Stimulated activated CD4-positive, alpha-beta T cell treated with anti-CD3 and anti-CD28 coated beads, Interleukin-15, amount 100 ng/mL, for 1 hour (primary cell): ENCODE data around the gene FPR1.

Source experiments
- DNase-seq, 2 donors: peaks; one replicate each; pipeline ENCODE4 v3.0.0-alpha.2; 2020; ENCODE audit warnings: low read depth in 1 of 2, low spot score in 1 of 2

The FPR1 gene

DNA sequence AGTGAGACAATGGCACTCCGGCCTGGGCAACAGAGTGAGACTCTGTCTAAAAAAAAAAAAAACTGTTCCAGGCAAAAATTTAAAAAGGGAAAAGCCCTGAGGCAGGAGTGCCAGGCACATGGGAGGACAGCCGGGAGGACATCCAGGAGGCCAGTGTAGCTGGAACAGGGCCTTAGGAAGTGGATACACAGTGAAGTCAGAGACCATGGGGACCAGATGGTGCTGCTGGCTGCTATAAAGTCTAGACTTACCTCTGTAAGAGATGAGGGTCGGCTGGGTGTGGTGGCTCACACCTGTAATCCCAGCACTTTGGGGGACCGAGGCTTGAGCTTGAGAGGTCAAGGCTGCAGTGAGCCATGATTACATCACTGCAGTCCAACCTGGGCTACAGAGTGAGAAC, 42.9 kb downstream of the FPR1 start:
- no peak for DNase-seq

DNA sequence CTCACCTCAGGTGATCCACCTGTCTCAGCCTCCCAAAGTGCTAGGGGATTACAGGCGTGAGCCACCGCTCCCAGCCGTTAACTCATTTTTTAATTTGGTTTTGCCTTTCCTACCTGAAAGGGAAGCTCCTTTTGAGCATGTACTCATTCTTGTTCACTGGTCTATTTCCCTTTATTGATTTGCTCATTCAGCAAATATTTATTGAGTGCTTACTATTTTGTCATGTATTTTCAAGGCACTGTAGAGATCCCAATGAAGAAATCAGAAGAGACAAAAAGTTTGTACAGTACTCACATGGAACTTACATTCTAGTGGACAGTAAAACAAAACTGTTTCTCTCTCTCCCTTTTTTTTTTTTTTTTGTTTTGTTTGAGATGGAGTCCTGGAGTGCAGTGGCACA, 44.8 kb downstream of the FPR1 start:
- DNase-seq, result no peak

DNA sequence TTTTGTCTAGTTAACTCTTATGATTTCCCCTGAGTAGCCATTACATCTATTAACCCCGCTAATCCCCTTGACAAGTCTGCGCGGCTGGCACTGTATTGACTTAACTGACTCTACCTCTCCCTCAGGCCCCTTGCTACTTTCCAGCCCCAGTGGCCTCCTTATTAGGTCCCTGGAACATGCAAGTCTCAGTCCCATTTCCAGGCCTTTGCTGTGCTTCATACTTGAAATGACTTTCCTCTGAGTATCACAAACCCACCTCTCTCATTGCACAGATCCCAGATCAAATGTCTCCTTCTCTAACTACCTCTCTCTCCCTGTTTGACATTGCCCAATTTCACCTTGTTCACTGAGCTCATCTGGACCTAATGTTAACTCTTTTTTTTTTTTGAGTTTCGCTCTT, 45.4 kb downstream of the FPR1 start:
- no peak for DNase-seq

DNA sequence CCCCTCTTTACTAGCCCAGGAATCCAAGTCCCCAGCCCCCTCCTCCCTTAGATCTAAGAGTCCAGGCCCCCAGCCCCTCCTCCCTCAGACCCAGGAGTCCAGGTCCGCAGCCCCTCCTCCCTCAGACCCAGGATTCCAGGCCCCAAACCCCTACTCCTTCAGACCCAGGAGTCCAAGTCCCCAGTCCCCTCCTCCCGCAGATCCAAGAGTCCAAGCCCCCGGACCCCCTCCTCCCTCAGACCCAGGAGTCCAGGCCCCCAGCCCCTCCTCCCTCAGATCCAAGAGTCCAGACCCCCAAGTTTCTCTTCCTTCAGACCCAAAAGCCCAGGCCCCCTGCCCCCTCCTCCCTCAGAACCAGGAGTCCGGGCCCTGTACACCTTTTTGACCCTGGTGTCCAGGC, 47.1 kb downstream of the FPR1 start:
- DNase-seq, result no peak

DNA sequence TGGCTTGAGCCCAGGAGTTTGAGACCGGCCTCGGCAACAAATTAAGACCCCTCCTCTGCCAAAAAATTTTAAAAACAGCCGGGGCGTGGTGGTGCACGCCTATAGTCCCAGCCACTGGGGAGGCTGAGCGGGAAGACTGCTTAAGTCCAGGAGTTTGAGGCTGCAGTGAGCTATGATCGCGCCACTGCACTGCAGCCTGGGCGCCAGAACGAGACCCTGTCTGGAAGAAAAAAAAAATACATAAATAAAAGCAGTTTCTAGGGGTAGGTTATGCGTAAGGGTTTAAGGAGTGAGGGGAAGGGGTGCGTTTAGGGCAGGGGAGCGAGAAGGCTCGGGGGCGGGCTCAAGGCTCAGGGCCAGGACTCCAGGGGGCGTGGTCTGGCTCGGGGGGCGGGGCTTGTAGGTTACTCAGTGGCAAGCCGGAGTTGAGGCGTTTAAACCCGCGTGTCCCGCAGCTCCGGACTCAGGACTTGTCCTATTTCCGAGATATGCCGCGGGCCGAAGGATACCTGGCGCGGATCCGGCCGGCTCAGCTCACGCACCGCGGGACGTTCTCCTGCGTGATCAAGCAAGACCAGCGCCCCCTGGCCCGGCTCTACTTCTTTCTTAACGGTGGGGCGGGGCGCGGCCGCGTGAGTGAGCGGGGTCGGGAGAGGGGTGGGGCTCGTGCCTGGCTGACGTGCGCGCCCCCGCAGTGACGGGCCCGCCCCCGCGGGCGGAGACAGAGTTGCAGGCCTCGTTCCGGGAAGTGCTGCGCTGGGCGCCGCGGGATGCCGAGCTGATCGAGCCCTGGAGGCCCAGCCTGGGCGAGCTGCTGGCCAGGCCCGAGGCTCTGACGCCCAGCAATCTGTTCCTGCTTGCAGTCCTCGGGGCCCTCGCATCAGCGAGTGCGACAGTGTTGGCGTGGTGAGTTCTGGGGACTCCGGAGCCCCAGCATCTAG, 47.8 kb downstream of the FPR1 start:
- peak; percentile 94 to 98 for DNase-seq

DNA sequence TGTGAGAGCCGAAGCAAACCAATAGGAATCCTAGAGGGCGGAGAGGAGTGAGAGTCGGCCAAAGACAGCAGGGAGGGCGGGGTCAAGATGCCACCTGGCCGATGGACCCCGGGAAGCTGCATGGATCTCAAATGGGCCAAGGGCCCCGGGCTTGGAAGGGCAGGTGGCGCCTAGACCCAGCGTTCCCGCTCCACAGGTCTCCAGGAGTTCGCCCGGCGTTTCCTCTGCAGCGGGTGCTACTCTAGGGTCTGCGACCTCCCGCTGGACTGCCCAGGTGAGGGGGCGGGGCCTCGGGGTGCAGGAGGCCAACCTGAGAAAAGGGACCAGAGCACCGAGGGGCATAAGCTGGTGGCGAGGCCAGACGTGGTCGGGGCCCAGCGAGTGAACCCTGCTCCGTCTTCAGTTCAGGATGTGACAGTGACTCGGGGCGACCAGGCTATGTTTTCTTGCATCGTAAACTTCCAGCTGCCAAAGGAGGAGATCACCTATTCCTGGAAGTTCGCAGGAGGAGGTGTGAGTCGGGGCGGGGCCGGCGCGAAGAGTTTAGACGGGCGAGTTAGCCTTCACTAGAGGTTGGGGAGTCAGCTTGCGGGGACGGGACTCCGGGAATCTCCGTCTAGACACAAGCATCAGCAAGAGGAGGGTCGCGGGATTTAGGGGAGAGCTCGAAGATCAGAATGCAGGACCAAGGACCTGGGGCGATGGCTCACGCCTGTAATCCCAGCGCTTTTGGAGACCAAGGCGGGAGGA, 48.7 kb downstream of the FPR1 start:
- DNase-seq, result no peak

DNA sequence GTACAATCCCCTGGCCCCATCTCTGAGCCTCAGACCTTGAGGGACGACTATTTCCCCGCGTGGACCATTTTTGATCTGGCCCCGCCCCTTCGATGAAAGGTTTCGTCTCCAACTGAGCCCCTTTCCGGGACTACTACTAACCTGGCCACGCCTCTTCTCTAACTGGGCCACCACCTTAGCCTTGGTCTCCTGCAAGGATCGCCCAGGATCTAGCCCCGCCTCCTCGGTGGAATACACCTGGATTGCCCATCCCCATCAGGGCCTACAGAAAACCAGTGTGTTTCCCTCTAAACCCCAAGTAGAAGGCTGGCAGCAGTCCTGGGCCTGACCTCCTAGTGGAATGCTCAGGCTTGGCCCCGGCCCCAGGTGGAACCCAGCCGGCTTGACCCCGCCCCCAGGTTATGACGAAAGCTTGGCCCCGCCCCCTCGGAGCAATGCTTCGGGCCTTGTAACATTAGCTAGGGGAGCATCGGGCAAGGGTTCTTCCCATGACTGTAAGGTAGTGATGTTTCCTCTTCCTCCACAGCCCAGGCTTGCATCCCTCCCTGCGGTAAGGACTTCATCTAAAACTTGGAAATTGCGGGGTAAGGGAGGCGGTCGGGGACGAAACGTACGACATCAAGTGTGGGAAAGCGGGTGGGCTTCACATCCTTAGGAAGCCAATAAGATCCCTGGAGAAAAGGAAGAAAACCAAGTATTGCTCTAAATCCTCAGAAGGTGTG, 49.4 kb downstream of the FPR1 start:
- peak in 1 of 2 donors; percentile 42 for DNase-seq

DNA sequence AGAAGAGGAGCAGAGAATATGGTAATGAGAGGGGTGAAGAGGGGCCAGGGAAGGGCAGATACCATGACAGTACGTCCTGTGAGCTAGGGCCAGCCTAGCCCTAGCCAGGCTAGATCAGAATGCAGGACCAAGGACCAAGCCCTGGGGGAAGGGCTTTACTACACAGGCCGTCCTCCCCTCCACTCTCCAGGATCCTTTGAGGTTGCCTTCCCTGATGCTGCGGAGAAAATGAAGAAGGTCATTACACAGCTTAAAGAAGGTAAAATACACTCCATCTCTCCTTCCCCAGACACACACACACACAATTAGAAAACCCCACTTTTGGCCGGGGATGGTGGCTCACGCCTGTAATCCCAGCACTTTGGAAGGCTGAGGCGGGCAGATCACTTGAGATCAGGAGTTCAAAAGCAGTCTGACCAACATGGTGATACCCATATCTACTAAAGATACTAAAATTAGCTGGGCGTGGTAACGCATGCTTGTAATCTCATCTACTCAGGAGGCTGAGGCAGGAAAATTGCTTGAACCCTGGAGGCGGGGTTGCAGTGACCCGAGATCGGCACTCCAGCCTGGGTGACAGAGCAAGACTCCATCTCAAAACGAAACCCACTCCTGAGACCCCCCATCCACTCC, 50.1 kb downstream of the FPR1 start:
- no peak for DNase-seq

DNA sequence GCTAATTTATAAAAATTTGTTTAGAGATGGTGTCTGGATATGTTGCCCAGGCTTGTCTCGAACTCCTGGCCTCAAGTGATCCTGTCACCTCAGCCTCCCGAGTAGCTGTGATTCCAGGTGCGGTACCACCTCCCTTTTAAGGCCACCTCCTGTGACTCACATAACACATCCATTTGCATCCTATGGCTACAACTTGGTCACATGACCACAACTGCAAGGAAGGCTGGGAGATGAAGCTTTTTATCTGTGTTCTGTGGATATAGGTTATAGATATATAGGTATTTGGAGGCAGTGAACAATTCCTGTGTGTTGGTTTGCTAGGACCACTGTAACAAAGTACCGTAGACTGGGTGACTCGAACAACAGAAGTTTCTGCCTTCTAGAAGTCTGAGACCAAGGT, 52.5 kb downstream of the FPR1 start:
- DNase-seq, result no peak

DNA sequence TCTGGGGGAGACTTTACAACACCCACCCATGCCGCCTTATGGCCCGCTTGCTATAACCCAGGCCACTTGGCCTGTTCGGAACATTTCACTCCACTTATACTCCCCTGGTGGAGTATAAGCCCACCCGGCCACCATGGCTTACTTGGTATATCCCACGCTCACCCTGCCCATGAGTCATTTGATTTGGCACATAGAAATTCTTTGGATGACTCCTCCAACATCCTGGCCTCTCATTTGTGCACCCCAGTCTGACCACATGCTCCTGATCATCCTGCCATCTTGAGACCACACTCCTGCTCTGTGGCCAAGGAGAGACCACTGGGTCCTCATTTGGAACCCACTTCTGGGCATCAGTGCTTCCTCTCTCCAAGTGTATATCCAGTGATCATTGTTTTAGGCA, 53.4 kb downstream of the FPR1 start:
- no peak for DNase-seq

DNA sequence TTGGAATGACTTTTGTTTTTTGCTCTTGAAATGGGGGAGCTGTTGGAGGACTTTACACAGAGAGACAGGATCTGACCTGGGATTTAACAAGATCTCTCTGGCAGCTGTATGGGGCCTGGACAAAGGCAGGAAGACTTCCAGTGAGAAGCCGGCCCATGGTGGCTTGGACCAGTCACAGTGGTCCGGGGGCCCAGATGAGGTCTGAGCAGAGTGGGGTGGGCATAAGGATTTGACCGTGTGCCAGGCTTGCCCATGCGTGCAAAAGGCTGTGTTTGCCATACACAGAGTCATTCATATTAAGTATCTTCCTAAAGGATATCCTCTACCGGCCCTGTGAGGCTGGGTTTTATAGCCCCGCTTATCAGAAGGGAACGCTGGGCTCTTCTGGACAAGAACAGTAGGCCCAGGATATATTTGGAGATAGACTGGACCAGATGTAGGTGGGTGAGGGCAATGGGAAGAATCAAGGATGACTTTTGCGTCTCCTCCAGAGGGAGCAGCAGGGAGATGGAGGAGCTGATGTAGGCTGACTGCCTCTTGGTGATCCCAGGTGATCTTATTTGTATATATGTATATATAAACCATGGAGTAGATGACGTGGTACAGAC, 54.4 kb downstream of the FPR1 start:
- no peak for DNase-seq

DNA sequence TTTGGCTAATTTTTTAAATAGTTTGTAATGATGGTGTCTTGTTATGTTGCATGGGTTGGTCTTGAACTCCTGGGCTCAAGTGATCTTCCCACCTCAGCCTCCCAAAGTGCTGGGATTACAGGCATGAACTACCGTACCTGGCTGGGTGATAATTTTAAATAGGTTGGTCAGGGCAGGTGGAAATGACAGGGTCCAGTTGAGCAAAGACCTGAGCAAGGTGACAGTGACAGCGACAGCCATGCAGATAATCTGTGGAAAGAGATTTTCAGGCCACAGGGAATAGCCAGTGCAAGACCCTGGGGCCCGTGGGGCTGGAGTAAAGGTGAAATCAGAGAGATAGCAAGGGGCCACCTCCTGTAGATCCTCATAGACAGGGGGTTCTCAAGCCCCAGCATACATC, 55.1 kb downstream of the FPR1 start:
- DNase-seq, result no peak
